ENCODE results near the gene PTN. TPM values are rescaled to one million over a fixed set of nuclear protein-coding genes. Genes with fewer than 3 reads are reported as not detected.

Gene PTN
- total RNA-seq, 2 experiments from 2014 or later = not detected

GRCh38 chr7:137209151-137209817, 134.2 kb downstream of the PTN start:
- POLR2A ChIA-PET = no interaction called here
- H3K4me1 ChIP-seq (ENCODE audit: insufficient read depth, low read length, poor library complexity, severe bottlenecking) = no peaks in the 10 kb centered on the region
- BruUV-seq (replicated peaks) = no TSS peak
- no peaks in the 10 kb centered on the region for H4K20me1 ChIP-seq (ENCODE audit: insufficient read depth, low read length)
- no peak overlapping the region for H3K4me2 ChIP-seq (ENCODE audit: low read length)
- no peak for DNase-seq (ENCODE audit: low spot score)
- no peaks in the 10 kb centered on the region for H3K79me2 ChIP-seq (ENCODE audit: insufficient read depth, low read depth, low read length)
- no peaks in the 10 kb centered on the region for H3K9me3 ChIP-seq (ENCODE audit: low read length)
- intact Hi-C loops (cut with micrococcal nuclease; ENCODE audit: unreplicated experiment) = no loop called here
- CTCF ChIA-PET (ENCODE audit: unreplicated experiment) = no interaction called here
- no peaks in the 10 kb centered on the region for H3K36me3 ChIP-seq (ENCODE audit: insufficient read depth, low read length)
- H3K4me3 ChIP-seq (ENCODE audit: low read depth, low read length, poor library complexity, severe bottlenecking) = no peak overlapping the region
- no peak overlapping the region for H2AFZ ChIP-seq (ENCODE audit: low read length)
- H3K9me2 ChIP-seq (ENCODE audit: insufficient read depth, low read length) = no peaks in the 10 kb centered on the region
- TF ChIP-seq EZH2phosphoT487 (IDR thresholded peaks at IDR 0.05; ENCODE audit: borderline replicate concordance, low read depth, low read length) = no peak
- TF ChIP-seq, protein P1, sequence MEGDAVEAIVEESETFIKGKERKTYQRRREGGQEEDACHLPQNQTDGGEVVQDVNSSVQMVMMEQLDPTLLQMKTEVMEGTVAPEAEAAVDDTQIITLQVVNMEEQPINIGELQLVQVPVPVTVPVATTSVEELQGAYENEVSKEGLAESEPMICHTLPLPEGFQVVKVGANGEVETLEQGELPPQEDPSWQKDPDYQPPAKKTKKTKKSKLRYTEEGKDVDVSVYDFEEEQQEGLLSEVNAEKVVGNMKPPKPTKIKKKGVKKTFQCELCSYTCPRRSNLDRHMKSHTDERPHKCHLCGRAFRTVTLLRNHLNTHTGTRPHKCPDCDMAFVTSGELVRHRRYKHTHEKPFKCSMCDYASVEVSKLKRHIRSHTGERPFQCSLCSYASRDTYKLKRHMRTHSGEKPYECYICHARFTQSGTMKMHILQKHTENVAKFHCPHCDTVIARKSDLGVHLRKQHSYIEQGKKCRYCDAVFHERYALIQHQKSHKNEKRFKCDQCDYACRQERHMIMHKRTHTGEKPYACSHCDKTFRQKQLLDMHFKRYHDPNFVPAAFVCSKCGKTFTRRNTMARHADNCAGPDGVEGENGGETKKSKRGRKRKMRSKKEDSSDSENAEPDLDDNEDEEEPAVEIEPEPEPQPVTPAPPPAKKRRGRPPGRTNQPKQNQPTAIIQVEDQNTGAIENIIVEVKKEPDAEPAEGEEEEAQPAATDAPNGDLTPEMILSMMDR (conservative IDR thresholded peaks at IDR 0.05; ENCODE audit: low read length) = no peak
- H3K27ac ChIP-seq (ENCODE audit: low read depth, low read length, poor library complexity, severe bottlenecking) = no peak overlapping the region

- no peak overlapping the region for H3K4me3 ChIP-seq (ENCODE audit: low read depth, low read length, poor library complexity, severe bottlenecking)
- no peak for DNase-seq (ENCODE audit: low spot score)
- intact Hi-C loops (cut with micrococcal nuclease; ENCODE audit: unreplicated experiment) = no loop called here
- no peaks in the 10 kb centered on the region for H3K9me2 ChIP-seq (ENCODE audit: insufficient read depth, low read length)
- no peaks in the 10 kb centered on the region for H3K36me3 ChIP-seq (ENCODE audit: insufficient read depth, low read length)
- no TSS peak for BruUV-seq (replicated peaks)
- H3K79me2 ChIP-seq (ENCODE audit: insufficient read depth, low read depth, low read length) = no peaks in the 10 kb centered on the region
- no peaks in the 10 kb centered on the region for H3K4me1 ChIP-seq (ENCODE audit: insufficient read depth, low read length, poor library complexity, severe bottlenecking)
- no peaks in the 10 kb centered on the region for H4K20me1 ChIP-seq (ENCODE audit: insufficient read depth, low read length)
- ChIA-PET CTCF (ENCODE audit: unreplicated experiment) (no interaction called here), POLR2A (no interaction called here)
- TF ChIP-seq, protein P1 (conservative IDR thresholded peaks at IDR 0.05; ENCODE audit: low read length) = no peak
- no peak for TF ChIP-seq EZH2phosphoT487 (IDR thresholded peaks at IDR 0.05; ENCODE audit: borderline replicate concordance, low read depth, low read length)
- no peak overlapping the region for H3K27ac ChIP-seq (ENCODE audit: low read depth, low read length, poor library complexity, severe bottlenecking)
- no peak overlapping the region for H3K4me2 ChIP-seq (ENCODE audit: low read length)
- H3K9me3 ChIP-seq (ENCODE audit: low read length) = no peaks in the 10 kb centered on the region
- no peak overlapping the region for H2AFZ ChIP-seq (ENCODE audit: low read length)
Observed at GRCh38 chr7:137206770-137207169, 136.8 kb downstream of the PTN start.

- intact Hi-C loops (cut with micrococcal nuclease; ENCODE audit: unreplicated experiment) = no loop called here
- Histone ChIP-seq H3K79me2 (ENCODE audit: insufficient read depth, low read depth, low read length) (no peaks in the 10 kb centered on the region), H3K36me3 (ENCODE audit: insufficient read depth, low read length) (no peaks in the 10 kb centered on the region), H3K9me2 (ENCODE audit: insufficient read depth, low read length) (no peaks in the 10 kb centered on the region), H3K4me1 (ENCODE audit: insufficient read depth, low read length, poor library complexity, severe bottlenecking) (no peaks in the 10 kb centered on the region), H3K9me3 (ENCODE audit: low read length) (no peaks in the 10 kb centered on the region), H3K4me2 (ENCODE audit: low read length) (no peak overlapping the region), H4K20me1 (ENCODE audit: insufficient read depth, low read length) (no peaks in the 10 kb centered on the region), H3K4me3 (ENCODE audit: low read depth, low read length, poor library complexity, severe bottlenecking) (no peak overlapping the region), H3K27ac (ENCODE audit: low read depth, low read length, poor library complexity, severe bottlenecking) (no peak overlapping the region), H2AFZ (ENCODE audit: low read length) (no peak overlapping the region)
- TF ChIP-seq, protein P1 (conservative IDR thresholded peaks at IDR 0.05; ENCODE audit: low read length) = no peak
- no peak for TF ChIP-seq EZH2phosphoT487 (IDR thresholded peaks at IDR 0.05; ENCODE audit: borderline replicate concordance, low read depth, low read length)
- ChIA-PET POLR2A (no interaction called here), CTCF (ENCODE audit: unreplicated experiment) (no interaction called here)
- no TSS peak for BruUV-seq (replicated peaks)
- DNase-seq (ENCODE audit: low spot score) = no peak
Observed at GRCh38 chr7:137204246-137204645, 139.3 kb downstream of the PTN start.

Measured in OCI-LY7 (cell line).